ENCODE measurements around the gene PANX1. TPM values are rescaled to one million over a fixed set of nuclear protein-coding genes. Genes with fewer than 3 reads are reported as not detected.

The PANX1 gene
- total and polyA plus RNA-seq, 2 experiments from 2014 or later = 25.1 to 58.1 TPM

GRCh38 chr11:94179696-94180095, 51.1 kb downstream of the PANX1 start:
- Histone ChIP-seq H3K36me3 (replicated peaks; ENCODE audit: insufficient read depth, low read depth) (no peaks in the 10 kb centered on the region), H3K9me3 (ENCODE audit: low read depth) (no peaks in the 10 kb centered on the region), H3K4me3 (no peak overlapping the region), H3K27me3 (no peaks in the 10 kb centered on the region), H3K79me2 (peaks cover 29% of the 10 kb centered on the region), H3K9me2 (replicated peaks; ENCODE audit: insufficient read depth) (no peaks in the 10 kb centered on the region), H3K4me2 (no peak overlapping the region), H2AFZ (no peak overlapping the region), H3K27ac (no peak overlapping the region), H4K20me1 (ENCODE audit: insufficient read depth, poor library complexity, severe bottlenecking) (no peaks in the 10 kb centered on the region), H3K4me1 (ENCODE audit: insufficient read depth) (peaks cover 24% of the 10 kb centered on the region)
- DNase-seq (ENCODE audit: low spot score) = no peak
- 95% methylated on average over 12 of the region's 12 CpGs for WGBS (ENCODE audit: low lambda C conversion rate, missing lambda C conversion rate)
- TF ChIP-seq EZH2 (IDR thresholded peaks at IDR 0.05; ENCODE audit: borderline replicate concordance) = no peak
- no peak for TF ChIP-seq EZH2phosphoT487 (IDR thresholded peaks at IDR 0.05; ENCODE audit: low read depth, severe bottlenecking, unreplicated experiment)
- TF ChIP-seq CTCF (IDR thresholded peaks at IDR 0.05; ENCODE audit: poor library complexity) = no peak

GRCh38 chr11:94181526-94181925, 52.9 kb downstream of the PANX1 start:
- Histone ChIP-seq H3K4me1 (ENCODE audit: insufficient read depth) (peaks cover 24% of the 10 kb centered on the region), H2AFZ (no peak overlapping the region), H3K4me2 (peak overlapping the region; percentile 4), H3K79me2 (peaks cover 11% of the 10 kb centered on the region), H3K9me3 (ENCODE audit: low read depth) (no peaks in the 10 kb centered on the region), H3K27ac (peak overlapping the region; percentile 7), H3K27me3 (no peaks in the 10 kb centered on the region), H3K4me3 (no peak overlapping the region), H4K20me1 (ENCODE audit: insufficient read depth, poor library complexity, severe bottlenecking) (no peaks in the 10 kb centered on the region), H3K36me3 (replicated peaks; ENCODE audit: insufficient read depth, low read depth) (no peaks in the 10 kb centered on the region), H3K9me2 (replicated peaks; ENCODE audit: insufficient read depth) (no peaks in the 10 kb centered on the region)
- DNase-seq (ENCODE audit: low spot score) = no peak
- TF ChIP-seq CTCF (IDR thresholded peaks at IDR 0.05; ENCODE audit: poor library complexity) (no peak), EZH2phosphoT487 (IDR thresholded peaks at IDR 0.05; ENCODE audit: low read depth, severe bottlenecking, unreplicated experiment) (no peak), EZH2 (IDR thresholded peaks at IDR 0.05; ENCODE audit: borderline replicate concordance) (no peak)
- WGBS (ENCODE audit: low lambda C conversion rate, missing lambda C conversion rate) = 70% methylated on average over 5 of the region's 5 CpGs

- Histone ChIP-seq H3K79me2 (peaks cover 7% of the 10 kb centered on the region), H3K27me3 (no peaks in the 10 kb centered on the region), H3K27ac (peak overlapping the region; percentile 7), H3K9me3 (ENCODE audit: low read depth) (no peaks in the 10 kb centered on the region), H3K4me2 (peak overlapping the region; percentile 4), H3K36me3 (replicated peaks; ENCODE audit: insufficient read depth, low read depth) (no peaks in the 10 kb centered on the region), H3K9me2 (replicated peaks; ENCODE audit: insufficient read depth) (no peaks in the 10 kb centered on the region), H3K4me1 (ENCODE audit: insufficient read depth) (peaks cover 24% of the 10 kb centered on the region), H2AFZ (no peak overlapping the region), H4K20me1 (ENCODE audit: insufficient read depth, poor library complexity, severe bottlenecking) (no peaks in the 10 kb centered on the region), H3K4me3 (no peak overlapping the region)
- 40% methylated on average over 2 of the region's 2 CpGs for WGBS (ENCODE audit: low lambda C conversion rate, missing lambda C conversion rate)
- DNase-seq (ENCODE audit: low spot score) = no peak
- TF ChIP-seq EZH2 (IDR thresholded peaks at IDR 0.05; ENCODE audit: borderline replicate concordance) (no peak), CTCF (IDR thresholded peaks at IDR 0.05; ENCODE audit: poor library complexity) (no peak), EZH2phosphoT487 (IDR thresholded peaks at IDR 0.05; ENCODE audit: low read depth, severe bottlenecking, unreplicated experiment) (no peak)
Observed at GRCh38 chr11:94181943-94182342, 53.3 kb downstream of the PANX1 start.
